ENCODE data around the gene ATG16L1.

DNA sequence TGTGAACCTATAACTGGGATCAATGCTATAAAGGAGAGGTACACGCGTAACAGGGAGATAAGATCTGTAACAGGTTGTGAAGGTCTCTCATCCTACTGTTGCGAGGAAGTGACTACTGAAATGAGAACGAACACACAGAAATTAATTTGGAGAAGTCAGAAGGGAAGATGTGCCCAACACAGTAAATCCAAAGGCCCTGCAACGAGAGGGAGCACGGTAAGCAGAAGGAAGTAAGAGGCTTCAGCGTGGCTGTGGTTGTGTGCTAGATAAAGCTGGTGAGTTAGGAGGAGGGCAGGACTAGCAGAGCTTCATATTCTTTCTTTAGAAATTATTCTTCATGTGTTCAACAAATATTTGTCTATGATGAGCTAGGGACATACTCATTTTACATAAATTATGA lies 2.5 kb upstream of the ATG16L1 start:
- TF ChIP-seq POLR2A (IDR thresholded peaks at IDR 0.05; ENCODE audit: low read depth) (no peak), EP300 (IDR thresholded peaks at IDR 0.05) (no peak), POLR2AphosphoS5 (IDR thresholded peaks at IDR 0.05) (no peak)
- TF ChIP-seq, protein P1, sequence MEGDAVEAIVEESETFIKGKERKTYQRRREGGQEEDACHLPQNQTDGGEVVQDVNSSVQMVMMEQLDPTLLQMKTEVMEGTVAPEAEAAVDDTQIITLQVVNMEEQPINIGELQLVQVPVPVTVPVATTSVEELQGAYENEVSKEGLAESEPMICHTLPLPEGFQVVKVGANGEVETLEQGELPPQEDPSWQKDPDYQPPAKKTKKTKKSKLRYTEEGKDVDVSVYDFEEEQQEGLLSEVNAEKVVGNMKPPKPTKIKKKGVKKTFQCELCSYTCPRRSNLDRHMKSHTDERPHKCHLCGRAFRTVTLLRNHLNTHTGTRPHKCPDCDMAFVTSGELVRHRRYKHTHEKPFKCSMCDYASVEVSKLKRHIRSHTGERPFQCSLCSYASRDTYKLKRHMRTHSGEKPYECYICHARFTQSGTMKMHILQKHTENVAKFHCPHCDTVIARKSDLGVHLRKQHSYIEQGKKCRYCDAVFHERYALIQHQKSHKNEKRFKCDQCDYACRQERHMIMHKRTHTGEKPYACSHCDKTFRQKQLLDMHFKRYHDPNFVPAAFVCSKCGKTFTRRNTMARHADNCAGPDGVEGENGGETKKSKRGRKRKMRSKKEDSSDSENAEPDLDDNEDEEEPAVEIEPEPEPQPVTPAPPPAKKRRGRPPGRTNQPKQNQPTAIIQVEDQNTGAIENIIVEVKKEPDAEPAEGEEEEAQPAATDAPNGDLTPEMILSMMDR (IDR thresholded peaks at IDR 0.05) = no peak

Data from esophagus muscularis mucosa (tissue), 4 donors.